ENCODE measurements around the gene AGFG1.

AGFG1 gene, protein sequence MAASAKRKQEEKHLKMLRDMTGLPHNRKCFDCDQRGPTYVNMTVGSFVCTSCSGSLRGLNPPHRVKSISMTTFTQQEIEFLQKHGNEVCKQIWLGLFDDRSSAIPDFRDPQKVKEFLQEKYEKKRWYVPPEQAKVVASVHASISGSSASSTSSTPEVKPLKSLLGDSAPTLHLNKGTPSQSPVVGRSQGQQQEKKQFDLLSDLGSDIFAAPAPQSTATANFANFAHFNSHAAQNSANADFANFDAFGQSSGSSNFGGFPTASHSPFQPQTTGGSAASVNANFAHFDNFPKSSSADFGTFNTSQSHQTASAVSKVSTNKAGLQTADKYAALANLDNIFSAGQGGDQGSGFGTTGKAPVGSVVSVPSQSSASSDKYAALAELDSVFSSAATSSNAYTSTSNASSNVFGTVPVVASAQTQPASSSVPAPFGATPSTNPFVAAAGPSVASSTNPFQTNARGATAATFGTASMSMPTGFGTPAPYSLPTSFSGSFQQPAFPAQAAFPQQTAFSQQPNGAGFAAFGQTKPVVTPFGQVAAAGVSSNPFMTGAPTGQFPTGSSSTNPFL

DNA sequence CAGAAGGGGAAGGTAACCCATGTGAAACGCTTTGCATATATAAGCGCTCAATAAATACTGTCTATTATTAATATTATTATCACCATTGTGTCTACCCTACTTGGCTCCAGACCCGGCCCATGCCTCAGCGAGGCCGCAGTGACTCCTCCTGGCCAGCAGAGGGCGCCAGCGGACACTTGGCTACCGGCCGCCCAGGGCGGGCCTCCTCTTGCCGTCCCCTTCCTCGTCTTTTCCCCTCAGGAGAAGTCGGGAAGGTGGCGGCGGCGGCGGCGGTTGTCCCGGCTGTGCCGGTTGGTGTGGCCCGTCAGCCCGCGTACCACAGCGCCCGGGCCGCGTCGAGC, at the start of gene AGFG1:
Gene AGFG1, plus strand, starts transcription at position 233 of the 341 bp plus-strand sequence. CDS start 266 bp downstream, outside the sequence.
- peak in 1 of 2 experiments; percentile 33 for DNase-seq

DNA sequence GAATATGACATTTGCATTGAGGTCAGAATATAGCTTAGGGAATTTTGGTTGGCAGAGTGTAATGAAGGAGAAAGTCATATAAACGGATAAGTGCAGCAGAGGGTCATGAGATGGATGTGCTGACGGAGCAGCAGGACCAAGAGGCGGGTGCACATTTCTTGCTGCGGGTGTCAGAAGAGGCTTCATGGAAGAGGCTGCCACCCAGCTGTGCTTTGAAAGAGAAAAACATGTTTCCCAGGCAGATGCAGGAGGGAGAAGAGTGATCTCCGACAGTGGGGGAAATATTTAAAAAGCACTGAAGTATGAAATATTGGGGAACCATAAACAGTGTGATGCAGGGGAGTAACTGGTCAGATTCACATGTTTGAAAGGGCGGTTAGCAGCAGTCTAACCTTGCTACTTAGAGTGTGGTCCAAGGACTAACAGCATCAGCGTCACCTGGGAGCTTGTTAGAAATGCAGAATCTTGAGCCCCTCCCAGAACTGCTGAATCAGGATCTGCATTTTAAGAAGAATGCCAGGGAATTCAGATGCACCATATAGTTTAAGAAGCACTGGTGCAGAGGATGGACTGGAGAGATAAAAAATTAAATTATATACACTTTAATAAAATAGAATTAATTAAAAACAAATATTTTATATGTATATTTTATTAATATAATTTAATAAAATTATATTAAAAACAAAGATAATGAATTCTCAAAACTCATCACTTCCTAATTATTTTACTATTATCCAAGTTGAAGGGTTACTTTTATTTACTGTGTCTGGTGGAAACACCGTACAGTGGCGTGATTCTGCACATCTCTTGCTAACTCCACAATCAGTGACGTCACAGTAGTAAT, 48.1 kb upstream of the AGFG1 start:
- DNase-seq = no peak

DNA sequence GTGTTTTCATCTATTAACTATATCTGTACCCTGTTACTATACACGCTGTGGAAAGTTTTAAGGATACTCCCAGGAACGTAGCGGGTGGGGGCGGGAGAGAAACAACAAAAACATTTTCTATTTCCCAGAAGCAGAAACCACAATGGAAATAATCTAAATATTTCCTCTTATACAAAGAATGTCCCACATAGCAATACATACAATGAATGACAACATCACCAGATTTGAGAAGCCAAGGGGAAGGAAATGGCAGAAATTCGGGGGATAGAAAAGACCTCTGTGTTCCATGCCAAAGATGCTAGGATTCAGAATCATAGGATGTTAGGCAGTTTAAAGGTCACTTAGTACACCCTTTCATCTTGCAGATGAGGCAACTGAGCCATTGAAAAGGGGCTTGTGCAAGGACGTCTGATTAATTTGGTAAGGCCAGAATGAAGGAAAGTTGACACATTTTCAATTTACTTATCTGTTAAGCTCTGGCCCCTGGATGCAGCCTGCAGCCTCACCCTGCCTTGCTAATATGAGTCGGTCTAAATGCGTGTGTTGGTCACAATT, 43.1 kb upstream of the AGFG1 start:
- DNase-seq = no peak

DNA sequence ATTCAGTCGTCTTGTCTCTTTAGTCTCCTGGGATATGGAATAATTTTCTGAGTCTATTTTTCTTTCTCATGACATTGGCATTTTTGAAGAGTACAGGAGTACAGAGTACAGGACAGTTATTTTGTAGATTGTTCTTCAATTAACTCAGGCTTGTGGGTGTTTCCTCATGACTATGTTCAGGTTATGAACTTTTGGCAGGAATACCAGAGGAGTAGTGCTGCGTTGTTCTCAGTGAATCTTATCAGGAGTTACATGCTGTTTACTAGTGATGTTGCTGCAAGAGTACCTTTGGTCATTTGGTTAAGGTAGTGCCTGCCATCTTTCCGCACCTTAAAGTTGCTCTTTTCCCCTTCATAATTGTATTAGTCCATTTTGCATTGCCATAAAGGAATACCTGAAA, 41.3 kb upstream of the AGFG1 start:
- no peak for DNase-seq

DNA sequence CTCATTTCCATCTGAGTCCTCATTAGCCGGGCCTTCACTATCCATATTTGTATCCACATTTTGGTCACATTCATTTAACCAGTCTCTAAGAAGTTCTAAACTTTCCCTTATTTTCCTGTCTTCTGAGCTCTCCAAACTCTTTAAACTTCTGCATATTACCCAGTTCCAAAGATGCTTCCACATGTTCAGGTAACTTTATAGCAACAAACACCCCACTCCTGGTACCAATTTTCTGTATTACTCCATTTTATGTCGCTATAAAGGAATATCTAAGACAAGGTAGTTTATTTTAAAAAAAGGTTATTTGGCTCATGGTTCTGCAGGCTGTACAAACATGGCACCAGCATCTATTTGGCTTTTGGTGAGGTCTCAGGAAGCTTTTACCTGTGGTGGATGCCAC, 38.8 kb upstream of the AGFG1 start:
- no peak for DNase-seq

DNA sequence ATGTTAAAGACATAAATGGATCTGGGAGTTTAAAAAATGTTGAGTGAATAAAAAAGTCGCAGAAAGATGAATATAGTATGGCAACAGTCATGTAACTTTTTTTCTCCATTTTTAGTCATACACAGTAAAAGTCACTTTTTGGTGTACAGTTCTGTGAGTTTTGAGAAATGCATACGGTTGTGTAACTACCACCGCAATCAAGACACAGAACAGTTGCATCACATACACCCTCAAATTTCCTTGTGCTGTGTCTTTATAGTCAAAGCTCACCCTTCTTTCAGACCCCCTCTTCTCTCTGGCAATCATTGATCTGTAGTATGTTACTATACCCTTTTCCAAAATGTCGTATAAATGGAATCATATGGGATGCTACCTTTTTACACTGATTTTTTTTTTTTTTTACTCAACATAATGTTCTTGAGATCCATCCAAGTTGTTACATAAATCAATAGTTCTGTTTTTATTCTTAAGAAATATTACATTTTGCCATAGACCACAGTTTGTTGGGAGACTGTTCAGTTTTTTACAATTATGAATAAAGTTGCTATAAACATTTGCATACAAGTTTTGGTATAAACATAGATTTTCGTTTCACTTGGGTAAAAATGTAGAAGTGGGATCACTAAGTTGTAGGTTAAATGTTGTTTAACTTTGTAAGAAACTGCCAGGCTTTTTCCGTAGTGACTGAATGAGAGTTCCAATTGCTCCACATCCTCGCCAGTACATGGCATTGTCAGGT, 35.4 kb upstream of the AGFG1 start:
- no peak for DNase-seq

DNA sequence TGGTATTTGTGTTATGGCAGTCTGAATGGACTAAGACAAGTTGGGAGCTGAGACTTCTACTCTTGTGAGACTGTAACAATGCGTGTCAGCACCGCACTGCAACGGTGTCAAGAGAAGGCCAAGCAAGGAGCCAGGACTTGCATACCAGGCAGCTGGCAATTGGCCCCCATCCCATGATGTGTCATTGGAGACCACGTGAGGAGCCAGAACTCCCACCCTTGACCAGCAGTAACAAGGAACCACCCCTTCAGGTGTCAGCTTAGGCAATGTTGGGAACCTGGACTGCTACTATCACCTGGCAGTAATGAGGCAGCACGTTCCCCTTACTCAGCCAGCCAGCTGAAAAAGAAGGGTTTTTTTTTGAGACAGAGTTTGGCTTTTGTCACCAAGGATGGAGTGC, 32.7 kb upstream of the AGFG1 start:
- DNase-seq = no peak

DNA sequence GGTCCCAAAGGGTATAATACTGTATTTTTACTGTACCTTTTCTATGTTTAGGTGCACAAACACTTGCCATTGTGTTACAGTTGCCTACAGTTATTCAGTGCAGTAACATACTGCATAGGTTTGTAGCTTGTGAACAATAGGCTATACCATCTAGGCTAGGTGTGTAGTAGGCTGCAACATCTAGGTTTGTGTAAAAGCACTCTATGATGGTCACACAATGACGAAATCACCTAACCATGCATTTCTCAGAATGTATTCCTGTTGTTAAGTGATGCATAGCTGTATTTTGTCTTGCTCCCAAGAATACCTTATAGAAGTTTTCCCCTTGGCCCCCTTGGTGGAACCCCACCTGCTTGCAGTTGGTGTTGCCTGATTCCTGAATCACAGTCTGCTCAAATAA, 29.3 kb upstream of the AGFG1 start:
- DNase-seq = no peak

DNA sequence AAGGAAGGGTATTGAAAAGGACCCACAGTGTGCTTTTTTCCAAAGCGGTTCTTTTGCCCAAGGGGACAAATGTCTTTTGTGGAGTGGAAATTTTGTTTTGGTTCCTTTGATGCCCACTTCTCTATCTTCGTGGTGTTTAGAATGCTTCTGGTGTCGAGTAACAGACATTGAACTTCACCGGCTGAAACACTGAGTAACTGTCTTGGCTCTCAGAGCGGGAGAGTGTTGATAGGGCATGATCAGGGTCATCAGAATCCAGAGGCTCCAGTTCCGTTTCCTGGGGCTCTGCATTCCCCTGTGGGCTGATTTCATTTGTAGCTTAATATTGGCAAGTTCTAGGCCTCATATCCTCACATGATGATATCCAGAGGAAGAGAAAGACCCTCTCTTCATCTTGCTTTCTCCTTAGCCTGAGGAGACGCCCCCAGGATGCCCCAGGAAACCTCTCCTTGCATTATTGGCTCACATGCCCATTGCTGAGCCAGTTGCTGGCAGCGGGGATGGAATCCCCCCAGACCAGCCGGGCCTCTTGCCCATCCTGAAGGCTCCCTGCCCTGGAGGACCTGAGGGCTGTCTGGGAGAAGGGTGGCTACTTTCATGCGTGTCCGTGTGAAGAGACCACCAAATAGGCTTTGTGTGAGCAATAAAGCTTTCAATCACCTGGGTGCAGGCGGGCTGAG, 27.9 kb upstream of the AGFG1 start:
- DNase-seq = no peak

DNA sequence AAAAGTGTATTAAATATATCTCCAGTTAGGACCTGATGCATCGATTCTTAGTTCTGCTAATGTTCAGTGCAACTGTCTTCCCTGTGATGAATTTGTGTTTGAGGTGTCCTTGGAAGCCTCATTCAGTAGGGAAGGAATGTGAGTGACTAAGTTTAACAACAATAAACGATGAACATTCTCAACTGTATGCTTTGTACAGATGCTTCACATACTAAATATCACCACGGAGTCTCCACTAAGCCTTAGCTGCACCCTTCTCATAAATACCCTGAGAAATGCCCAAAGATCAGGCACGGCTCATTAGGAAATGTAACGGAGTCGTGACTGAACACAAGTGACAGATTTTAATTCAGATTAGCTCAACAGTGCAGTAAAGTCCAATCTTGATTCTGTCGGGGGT, 24.4 kb upstream of the AGFG1 start:
- DNase-seq = no peak

DNA sequence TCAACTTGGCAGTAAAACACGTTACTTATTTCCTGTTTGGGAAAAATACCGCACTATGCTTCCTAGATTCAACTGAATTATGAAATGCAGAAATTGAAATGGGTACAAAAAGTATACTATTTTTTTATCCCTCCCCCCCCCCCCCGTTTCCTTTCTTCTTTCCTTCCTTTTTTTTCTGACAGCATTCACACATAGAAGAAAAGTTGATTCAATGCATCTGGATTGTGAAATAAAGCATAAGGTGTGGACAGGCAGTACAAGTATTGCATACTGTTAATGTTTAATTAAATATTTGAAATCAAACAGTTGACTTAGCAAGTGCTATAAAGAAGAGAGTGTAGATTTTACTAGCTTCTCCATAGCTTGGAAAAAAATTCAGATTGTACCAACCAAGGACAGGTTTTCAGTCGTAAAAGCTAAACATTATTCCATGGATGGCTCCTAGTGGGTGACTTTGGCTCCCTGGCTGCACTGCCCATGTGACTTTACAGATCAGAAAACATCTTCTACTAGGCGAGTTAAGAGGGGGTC, 21.6 kb upstream of the AGFG1 start:
- DNase-seq = no peak

DNA sequence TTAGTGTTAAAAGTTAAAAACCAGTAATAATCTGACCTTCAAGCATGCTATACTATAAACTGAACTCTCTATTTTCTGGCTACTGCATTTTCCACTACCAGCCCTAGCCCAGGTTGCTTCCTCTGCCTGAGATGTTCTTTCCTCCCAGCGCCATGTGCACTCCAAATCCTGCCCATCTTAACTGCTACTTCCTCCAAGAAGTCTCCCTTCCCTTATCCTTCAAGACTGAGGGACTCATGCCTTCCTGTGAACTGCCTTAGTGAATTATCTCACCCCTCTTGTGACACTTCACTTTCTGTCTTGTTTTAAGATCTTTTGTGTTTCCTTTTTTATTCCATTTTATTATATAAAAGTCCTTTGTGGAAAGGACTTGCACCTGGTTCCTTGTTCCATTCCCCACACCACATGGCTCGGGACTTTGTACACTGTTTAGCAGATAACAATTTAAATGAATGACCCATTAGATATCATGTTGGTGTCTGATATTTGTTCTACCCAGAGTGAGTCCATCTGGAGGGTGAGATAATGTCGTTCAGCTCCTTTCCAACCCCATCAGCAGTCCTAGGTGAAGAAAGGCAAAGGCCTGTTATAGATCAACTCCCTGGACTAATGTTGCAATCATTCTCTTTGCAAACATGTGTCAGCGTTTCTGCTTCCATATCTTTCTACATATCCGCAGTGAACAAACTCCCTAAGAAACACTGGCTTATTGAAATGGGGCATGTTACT, 20.9 kb upstream of the AGFG1 start:
- DNase-seq = no peak

DNA sequence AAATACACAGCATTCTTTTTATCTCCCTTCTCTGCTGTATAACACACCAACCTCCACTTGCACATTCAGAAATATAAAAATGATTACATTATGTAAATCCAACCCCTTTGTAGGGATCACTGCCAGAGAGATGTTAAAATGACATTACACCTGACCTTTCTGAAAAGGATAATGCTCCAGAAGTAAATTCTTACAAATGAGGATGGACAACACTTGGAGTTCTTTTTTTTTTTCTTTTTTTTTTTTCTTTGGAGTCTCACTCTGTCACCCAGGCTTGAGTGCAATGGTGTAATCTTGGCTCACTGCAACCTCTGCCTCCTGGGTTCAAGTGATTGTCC, 20.3 kb upstream of the AGFG1 start:
- DNase-seq = no peak

DNA sequence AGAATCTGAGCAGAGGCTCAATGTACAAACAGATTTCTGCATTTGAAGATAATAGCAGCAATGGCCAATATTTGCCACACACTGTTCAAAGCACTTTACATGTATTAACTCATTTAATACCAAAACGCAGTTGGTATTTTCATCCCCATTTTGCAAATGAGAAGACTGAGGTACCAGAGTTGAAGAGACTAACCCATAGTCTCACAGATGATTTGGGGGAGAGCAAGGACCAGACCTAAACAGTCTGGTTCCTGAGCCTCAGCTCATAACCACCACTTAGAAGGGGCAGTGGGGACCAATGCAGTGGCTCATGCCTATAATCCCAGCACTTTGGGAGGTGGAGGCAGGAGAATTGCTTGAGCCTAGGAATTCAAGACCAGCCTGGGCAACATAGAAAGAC, 18.1 kb upstream of the AGFG1 start:
- DNase-seq = no peak

DNA sequence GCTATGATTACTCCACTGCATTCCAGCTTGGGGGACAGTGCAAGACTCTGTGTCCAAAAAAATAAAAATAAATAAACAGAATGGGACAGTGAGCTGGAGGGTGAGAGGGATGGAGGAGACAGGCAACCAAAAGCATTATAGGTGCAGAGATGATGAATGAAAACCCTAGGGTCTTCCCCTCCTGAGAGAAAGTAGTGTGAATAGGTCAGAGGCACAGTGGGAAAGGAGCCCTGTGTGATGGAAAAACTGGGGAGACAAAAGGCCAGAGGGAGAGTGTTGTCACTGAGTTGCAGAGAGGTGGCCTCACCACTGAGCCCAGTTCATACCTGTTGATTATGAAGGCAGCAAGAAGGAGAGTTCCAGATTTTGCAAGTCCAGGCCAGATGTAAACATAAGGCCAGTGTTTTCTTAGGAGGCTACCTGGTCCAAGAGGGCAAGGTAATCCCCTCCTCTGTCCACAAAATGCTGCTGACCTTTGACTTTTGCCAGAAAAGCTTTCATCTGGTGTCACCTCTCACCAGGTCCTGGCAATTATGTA, 17.6 kb upstream of the AGFG1 start:
- DNase-seq = no peak

DNA sequence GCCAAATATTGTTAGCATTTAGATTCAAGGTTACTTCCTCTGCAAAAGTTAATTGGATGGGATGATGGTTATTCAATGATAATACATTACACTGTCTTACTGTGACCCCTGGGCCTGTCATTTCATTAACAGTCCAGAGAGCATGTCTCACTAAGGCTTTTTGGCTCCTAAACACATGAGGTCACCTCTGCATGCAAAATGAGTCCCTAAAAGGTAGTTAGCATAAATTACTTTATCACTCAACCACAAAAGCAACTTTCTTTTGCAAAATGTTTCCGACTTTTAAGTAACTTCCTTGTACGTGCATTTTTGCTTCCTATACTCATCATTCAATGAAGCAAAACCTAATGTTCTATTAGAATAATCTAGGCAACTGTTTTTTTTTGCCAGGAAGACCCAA, 16.8 kb upstream of the AGFG1 start:
- no peak for DNase-seq

DNA sequence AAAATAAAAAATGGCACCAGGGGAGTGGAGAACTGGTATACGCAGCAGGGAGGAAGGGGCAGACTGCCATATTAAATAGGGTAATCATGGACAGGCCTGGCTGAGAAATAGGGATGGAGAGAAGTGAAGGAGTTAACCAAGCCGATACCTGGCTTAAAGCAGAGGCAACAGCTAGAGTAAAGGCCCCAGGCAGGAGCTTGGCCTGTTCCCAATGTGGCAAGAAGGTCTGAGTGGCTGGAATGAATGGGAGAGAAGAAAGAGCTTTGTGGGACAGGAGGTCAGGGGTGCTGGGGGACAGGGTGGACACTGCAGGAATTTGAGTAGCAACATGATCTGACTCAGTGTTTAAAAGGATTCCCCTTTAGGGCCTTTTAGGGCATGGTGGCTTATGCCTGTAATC, 15.9 kb upstream of the AGFG1 start:
- DNase-seq = no peak

DNA sequence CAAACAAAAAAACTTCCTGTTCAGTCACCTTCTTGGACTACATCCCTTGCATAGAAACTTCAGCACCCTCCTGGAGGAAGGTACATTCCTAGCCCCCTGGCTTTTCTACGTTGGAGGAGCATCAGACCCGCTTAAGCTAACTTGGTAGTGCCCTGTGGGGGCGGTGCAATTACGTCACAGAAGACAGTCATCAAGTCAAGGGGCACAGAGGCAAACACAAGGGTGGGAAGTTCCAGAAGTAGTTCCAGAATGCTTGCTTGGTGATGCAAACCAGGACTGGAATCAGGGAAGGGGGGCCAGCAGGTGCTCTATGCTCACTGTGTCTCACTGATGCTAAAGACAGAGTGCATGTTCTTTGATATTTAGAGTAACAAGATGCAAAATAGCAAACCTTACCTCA, 15.2 kb upstream of the AGFG1 start:
- DNase-seq = no peak

DNA sequence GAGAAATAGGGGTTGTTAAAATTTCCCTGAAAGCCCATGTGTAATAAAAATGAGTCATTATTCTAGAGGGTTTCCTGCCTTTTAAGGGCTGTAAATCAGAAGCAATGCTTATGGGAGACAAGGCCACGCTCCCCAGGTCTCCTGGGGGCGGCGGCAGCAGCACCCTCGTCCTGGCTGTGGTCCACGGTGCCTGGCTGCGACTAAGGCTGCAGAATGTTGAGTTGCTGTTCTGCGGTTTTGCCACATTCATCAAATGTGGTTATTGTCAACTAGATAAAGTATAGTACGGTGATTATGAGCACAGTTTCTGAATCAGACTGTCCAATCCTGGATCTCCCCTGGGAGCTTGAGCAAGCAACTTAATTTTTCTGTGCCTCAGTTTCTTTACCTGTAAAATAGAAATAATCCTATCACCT, 11.9 kb upstream of the AGFG1 start:
- no peak for DNase-seq

DNA sequence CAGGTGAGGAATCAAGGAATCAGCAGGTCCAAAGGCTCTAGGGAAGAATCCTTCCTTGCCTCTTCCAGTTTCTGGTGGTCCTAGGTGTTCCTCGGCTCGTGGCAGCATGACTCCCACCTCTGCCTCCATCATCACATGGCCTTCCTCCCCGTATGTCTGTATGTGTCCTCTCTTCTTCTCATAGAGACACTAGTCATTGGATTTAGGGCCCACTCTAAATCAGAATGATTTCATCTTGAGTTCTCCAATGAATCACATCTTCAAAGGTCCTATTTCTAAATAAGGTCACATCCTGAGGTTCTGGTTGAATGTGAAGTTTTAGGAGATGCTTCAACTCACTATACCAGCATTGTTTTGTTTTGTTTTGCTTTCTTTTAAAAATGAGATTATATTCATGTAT, 11.1 kb upstream of the AGFG1 start:
- DNase-seq = no peak

DNA sequence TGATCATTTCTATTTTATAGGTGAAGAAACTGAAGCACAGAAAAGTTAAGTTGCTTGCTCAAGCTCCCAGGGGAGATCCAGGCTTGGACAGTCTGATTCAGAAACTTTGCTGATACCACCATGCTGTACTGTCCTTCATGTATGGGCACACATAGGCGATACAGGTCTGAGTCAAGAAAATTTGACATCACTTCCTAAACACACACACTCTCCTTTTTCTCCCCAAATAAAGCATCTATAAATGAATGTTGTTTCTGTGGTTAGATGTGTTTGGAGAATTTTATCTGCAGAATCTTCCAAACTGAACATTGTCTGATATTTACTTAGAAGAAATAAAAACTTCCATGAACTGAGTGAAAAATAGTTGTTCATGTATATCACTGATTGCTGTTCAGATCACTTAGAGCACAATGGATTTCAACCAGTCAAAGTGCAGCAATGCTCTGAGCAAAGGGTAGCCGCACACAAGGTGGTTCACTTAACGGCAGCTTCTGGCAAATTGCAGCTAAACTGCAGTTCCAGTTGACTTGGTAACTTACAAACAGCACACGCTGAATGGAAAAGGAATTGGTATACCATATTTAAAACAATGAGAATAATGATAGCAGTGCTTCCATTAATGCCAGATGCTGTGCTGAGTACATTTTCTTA, 10.0 kb upstream of the AGFG1 start:
- no peak for DNase-seq

All from NCI-H187 (cell line).